NCI-H2227 (cell line): ENCODE data around the gene GRIN3B.
A peak's percentile ranks its signal among the peaks of the same experiment; 100 is the strongest.

Experiments
- DNase-seq: peaks from one replicate; lab custom pipeline; 2025; ENCODE audit not compliant: unreplicated experiment; lab: John Stamatoyannopoulos, UW

Gene GRIN3B

DNA sequence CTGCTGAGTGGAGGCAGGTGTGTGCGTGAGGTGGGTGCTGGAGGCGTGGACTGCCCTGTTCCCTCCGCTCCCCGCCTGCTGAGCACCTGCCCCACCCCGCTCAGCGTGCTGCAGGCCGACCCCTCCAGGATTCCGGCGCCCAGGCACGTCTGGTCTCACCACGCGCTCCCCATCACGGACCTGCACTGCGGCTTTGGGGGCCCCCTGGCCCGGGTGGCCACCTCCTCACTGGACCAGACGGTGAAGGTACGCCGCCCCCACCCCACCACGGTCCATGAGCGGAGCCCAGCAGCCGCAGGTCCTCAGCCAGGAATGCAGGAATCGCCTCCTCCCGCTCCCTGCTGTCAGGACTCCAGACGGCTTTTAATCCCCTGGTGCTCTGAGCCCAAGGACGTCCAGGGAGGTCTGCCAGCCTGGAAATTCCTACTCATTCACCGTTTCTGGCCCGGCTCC lies 10.1 kb upstream of the GRIN3B start:
- no peak for DNase-seq

DNA sequence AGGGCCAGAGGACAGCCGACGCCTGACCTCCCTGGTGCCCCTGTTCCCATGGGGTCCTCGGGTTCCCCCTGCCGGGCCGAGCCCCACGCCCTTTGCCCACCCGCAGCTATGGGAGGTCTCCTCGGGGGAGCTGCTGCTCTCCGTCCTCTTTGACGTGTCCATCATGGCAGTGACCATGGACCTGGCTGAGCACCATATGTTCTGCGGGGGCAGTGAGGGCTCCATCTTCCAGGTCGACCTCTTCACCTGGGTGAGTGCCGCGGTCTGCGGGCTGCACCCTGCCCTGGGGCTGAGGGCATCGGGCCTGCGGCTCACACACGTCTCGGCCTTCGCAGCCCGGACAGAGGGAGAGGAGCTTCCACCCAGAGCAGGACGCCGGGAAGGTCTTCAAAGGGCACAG lies 9.5 kb upstream of the GRIN3B start:
- no peak for DNase-seq

DNA sequence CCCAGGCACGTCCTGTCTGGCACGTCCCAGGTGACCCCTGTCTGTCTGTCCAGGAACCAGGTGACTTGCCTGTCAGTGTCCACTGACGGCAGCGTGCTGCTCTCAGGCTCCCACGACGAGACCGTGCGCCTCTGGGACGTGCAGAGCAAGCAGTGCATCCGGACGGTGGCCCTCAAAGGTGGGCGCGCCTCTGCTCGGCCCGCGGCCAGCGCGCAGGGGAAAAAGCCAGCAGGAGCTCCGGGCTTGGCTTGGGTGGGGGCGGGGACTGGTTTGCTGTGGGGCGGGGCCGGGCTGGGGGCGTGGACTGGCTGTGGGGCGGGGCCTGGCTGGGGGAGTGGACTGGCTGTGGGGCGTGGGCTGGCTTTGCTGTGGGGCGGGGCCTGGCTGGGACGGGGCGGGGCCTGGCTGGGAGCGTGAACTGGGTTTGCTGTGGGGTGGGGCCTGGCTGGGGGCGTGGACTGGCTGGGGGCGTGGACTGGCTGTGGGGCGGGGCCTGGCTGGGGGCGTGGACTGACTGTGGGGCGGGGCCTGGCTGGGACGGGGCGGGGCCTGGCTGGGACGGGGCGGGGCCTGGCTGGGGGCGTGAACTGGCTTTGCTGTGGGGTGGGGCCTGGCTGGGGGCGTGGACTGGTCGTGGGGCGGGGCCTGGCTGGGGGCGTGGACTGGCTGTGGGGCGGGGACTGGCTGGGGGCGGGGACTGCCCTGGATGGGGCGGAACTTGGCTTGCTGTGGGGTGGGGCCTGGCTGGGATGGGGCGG lies 8.9 kb upstream of the GRIN3B start:
- no peak for DNase-seq

DNA sequence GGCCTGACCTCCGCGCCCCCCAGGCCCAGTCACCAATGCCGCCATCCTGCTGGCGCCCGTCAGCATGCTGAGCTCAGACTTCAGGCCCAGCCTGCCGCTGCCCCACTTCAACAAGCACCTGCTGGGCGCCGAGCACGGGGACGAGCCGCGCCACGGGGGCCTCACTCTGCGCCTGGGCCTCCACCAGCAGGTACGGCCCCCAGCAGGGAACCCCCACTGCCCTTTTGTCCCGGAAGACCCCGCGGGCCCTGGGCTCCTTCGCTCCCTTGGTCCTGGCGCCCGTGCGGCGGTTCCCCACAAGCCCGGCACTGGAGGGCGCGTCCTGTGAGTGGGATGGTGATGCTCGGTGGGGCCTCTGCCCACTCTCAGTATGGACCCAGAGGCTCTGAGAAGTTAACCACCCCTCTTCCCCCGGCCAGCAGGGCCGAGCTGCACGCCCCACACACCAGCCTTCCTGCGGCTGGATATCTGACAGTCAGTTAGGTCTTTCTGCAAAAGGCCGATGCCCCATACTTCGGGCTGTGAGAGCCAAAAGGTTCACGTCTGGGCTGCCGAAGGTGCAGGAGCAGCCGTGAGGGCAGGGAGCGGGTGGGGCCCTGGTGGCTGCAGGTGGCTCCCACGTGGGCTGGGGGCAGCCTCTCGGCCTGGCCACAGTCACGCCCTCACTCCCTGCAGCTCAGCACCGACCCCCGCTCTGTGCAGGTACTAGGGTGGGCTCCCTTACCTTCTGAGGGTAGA lies 8.1 kb upstream of the GRIN3B start:
- no peak for DNase-seq

DNA sequence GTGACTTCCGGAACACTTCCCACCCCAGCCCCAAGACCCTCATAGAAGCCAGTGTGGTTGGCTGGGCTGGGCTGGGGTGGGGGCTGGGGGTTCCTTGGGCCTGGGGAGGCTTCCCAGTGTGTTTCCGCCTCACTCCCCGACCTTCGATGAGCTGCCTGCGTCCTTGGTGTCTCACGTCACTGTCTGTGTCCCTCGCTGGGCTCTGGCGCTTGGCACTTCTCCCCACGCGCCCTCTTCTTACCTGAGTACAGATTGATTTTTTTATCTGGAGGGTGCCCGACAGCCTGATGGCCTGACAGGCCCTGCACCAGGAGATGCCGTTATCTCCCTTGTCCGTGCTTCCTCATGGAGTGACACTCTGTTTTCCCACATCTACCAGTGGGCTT lies 7.6 kb upstream of the GRIN3B start:
- DNase-seq = no peak

DNA sequence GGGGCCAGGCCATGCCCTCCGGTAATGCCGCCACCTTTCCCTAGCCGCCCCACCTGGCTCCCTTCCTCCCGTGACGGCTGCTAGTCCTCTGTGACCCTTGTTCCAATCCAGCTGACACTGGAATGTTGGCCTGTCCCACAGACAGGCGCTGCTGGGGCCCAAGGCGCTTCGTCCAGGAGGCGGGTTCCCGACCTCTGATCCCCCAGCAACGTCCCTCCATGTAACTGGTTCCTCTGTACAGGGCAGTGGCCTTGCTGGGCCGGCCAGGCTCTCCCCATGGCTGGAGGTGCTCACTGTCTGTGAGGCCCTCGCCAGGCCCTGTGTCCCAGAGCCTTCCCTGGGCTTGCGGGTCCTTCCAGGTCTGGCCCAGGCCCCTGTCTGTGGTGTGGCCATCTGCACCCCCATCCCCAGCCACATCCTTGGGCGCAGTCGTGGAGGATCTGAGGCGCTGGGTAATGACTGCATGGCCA lies 6.8 kb upstream of the GRIN3B start:
- no peak for DNase-seq

DNA sequence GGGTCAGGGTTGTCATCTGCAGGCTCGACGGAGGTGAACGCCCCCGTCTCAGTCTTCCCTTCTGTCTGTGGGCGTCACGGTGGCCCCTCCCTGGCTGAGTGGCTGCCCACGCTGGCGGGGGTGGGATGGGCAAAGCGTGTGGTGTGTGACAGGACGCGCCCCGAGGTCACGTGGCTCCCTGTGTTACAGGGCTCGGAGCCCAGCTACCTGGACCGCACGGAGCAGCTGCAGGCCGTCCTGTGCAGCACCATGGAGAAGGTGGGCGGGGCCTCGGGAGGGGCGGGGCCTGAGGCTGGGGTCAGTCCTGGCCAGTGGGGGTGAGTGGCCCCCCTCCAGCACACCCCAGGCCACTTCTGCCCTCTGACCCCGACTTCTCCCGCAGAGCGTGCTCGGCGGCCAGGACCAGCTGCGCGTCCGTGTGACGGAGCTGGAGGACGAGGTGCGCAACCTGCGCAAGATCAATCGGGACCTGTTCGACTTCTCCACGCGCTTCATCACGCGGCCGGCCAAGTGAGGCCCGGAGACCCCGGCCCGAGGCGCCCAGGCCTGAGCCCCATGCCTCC lies 6.3 kb upstream of the GRIN3B start:
- no peak for DNase-seq

DNA sequence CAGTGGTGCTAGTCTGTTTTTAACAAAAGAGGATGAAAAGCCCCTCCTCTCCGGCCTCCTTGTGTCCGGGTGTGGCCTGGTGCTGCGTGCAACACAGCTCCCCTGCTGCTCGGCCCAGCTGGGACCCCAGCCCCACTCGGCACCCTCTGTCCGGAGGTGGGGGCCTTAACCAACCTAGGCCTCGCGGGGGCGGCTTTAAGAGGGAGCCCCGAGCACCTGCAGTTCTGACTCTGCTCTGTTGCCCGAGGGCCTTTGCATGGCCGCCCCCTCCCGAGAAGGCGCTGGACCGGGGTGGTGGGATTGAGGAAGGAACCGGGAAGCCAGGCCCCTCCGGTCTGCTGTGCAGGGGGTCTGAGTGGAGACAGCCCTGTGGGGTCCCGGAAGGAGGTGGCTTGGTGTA lies 5.7 kb upstream of the GRIN3B start:
- no peak for DNase-seq

GRCh38 chr19:995051-995827 lies 5.0 kb upstream of the GRIN3B start:
- no peak for DNase-seq

- DNase-seq = peak; percentile 52
Measured at GRCh38 chr19:996051-996838, 4.0 kb upstream of the GRIN3B start.

- DNase-seq = no peak
Measured at GRCh38 chr19:998064-998463, 2.2 kb upstream of the GRIN3B start.

DNA sequence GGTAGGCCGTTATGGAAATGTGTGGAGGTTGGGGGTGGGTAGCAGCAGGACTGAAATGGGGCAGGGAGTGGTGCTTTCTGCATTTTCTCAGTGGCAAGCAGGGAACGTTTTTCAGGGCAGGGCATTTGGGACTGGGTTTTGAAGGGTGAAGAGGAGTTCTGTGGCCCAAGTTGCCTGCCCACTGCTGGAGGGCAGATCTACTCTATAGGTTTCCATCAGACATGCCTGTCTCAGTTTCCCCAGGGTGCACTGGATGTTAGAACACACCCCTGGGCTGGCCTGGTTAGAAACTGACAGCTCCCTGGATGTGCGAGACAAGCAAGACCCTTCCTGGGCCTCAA lies 870 bp upstream of the GRIN3B start:
- no peak for DNase-seq

- DNase-seq = no peak
Measured at GRCh38 chr19:1000591-1001537, 645 bp downstream of the GRIN3B start.

- peak; percentile 47 for DNase-seq
Measured at GRCh38 chr19:1001538-1002166, 1.4 kb downstream of the GRIN3B start.

- no peak for DNase-seq
Measured at GRCh38 chr19:1002600-1002999, 2.4 kb downstream of the GRIN3B start.

DNA sequence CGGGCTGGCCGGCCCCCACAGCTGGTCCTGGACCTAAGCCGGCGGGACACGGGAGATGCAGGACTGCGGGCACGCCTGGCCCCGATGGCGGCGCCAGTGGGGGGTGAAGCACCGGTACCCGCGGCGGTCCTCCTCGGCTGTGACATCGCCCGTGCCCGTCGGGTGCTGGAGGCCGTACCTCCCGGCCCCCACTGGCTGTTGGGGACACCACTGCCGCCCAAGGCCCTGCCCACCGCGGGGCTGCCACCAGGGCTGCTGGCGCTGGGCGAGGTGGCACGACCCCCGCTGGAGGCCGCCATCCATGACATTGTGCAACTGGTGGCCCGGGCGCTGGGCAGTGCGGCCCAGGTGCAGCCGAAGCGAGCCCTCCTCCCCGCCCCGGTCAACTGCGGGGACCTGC lies 3.1 kb downstream of the GRIN3B start:
- no peak for DNase-seq

DNA sequence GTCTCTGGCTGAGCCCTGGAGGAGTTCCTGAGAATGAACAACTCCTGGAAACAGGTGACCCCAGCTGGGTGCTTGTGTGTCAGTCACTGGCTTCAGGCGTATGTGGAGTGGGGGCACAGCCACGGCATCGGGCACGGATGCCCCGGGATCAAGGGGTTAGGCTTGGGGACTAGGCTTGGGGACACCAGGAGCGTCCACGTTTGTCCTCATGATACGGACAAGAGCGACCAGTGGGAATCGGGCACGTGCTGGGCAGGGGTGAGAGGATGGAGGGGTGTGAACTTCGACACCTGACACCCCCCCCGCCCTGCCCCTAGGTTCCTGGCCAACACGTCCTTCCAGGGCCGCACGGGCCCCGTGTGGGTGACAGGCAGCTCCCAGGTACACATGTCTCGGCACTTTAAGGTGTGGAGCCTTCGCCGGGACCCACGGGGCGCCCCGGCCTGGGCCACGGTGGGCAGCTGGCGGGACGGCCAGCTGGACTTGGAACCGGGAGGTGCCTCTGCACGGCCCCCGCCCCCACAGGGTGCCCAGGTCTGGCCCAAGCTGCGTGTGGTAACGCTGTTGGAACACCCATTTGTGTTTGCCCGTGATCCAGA lies 4.1 kb downstream of the GRIN3B start:
- DNase-seq = no peak

DNA sequence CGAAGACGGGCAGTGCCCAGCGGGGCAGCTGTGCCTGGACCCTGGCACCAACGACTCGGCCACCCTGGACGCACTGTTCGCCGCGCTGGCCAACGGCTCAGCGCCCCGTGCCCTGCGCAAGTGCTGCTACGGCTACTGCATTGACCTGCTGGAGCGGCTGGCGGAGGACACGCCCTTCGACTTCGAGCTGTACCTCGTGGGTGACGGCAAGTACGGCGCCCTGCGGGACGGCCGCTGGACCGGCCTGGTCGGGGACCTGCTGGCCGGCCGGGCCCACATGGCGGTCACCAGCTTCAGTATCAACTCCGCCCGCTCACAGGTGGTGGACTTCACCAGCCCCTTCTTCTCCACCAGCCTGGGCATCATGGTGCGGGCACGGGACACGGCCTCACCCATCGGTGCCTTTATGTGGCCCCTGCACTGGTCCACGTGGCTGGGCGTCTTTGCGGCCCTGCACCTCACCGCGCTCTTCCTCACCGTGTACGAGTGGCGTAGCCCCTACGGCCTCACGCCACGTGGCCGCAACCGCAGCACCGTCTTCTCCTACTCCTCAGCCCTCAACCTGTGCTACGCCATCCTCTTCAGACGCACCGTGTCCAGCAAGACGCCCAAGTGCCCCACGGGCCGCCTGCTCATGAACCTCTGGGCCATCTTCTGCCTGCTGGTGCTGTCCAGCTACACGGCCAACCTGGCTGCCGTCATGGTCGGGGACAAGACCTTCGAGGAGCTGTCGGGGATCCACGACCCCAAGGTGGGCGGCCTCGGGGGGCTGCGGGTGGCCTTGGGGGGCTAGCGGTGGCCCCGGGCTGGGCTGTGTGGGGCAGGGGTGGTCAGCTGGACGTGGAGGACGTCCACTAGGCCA lies 4.8 kb downstream of the GRIN3B start:
- no peak for DNase-seq
